Rectal smooth muscle tissue (tissue), 1 donor: ENCODE results near the gene FNIP2.

Source experiments
- H3K27ac ChIP-seq: one replicate; pipeline ENCODE4 v1.7.0; 2013; ENCODE audit warnings: low read depth, low read length, inconsistent platforms
- H3K27me3 ChIP-seq: one replicate; pipeline ENCODE4 v1.7.0; 2013; ENCODE audit warnings: low read length; ENCODE audit not compliant: control insufficient read depth, insufficient read depth
- H3K36me3 ChIP-seq: one replicate; pipeline ENCODE4 v1.7.0; 2013; ENCODE audit warnings: low read length; ENCODE audit not compliant: control insufficient read depth, insufficient read depth
- H3K4me1 ChIP-seq: one replicate; pipeline ENCODE4 v1.7.0; 2013; ENCODE audit warnings: low read length; ENCODE audit not compliant: control insufficient read depth, insufficient read depth
- H3K4me3 ChIP-seq: one replicate; pipeline ENCODE4 v1.7.0; 2013; ENCODE audit warnings: low read length
- H3K9ac ChIP-seq: one replicate; pipeline ENCODE4 v1.7.0; 2013; ENCODE audit warnings: low read length

The FNIP2 gene

GRCh38 chr4:158861281-158861680, 92.5 kb downstream of the FNIP2 start:
- Histone ChIP-seq H3K27me3 (no peaks in the 10 kb centered on the region), H3K4me3 (no peak overlapping the region), H3K4me1 (peaks cover 5% of the 10 kb centered on the region), H3K27ac (no peak overlapping the region), H3K36me3 (peaks cover 21% of the 10 kb centered on the region), H3K9ac (no peak overlapping the region)

GRCh38 chr4:158861766-158862165, 92.9 kb downstream of the FNIP2 start:
- peaks cover 21% of the 10 kb centered on the region for H3K36me3 ChIP-seq

GRCh38 chr4:158863296-158863695, 94.5 kb downstream of the FNIP2 start:
- Histone ChIP-seq H3K4me3 (no peak overlapping the region), H3K9ac (no peak overlapping the region), H3K27ac (no peak overlapping the region), H3K36me3 (peaks cover 21% of the 10 kb centered on the region), H3K4me1 (no peaks in the 10 kb centered on the region), H3K27me3 (no peaks in the 10 kb centered on the region)

More at GRCh38 chr4:158861766-158862165, 92.9 kb downstream of the FNIP2 start:
- no peak overlapping the region for H3K4me3 ChIP-seq
- H3K4me1 ChIP-seq, result peaks cover 5% of the 10 kb centered on the region
- H3K27me3 ChIP-seq, result no peaks in the 10 kb centered on the region
- H3K27ac ChIP-seq, result no peak overlapping the region
- no peak overlapping the region for H3K9ac ChIP-seq

GRCh38 chr4:158865520-158866177, 96.8 kb downstream of the FNIP2 start:
- peaks cover 31% of the 10 kb centered on the region for H3K36me3 ChIP-seq

GRCh38 chr4:158869001-158869400, 100.2 kb downstream of the FNIP2 start:
- Histone ChIP-seq H3K4me1 (no peaks in the 10 kb centered on the region), H3K9ac (no peak overlapping the region), H3K4me3 (no peak overlapping the region), H3K36me3 (peaks cover 14% of the 10 kb centered on the region), H3K27me3 (no peaks in the 10 kb centered on the region), H3K27ac (no peak overlapping the region)

More at GRCh38 chr4:158865520-158866177, 96.8 kb downstream of the FNIP2 start:
- Histone ChIP-seq H3K27ac (no peak overlapping the region), H3K9ac (no peak overlapping the region), H3K4me3 (no peak overlapping the region), H3K27me3 (no peaks in the 10 kb centered on the region), H3K4me1 (no peaks in the 10 kb centered on the region)

GRCh38 chr4:158869761-158870160, 100.9 kb downstream of the FNIP2 start:
- Histone ChIP-seq H3K9ac (no peak overlapping the region), H3K4me3 (no peak overlapping the region), H3K27me3 (no peaks in the 10 kb centered on the region), H3K27ac (no peak overlapping the region), H3K4me1 (no peaks in the 10 kb centered on the region), H3K36me3 (peaks cover 13% of the 10 kb centered on the region)

GRCh38 chr4:158870282-158870625, 101.4 kb downstream of the FNIP2 start:
- no peaks in the 10 kb centered on the region for H3K4me1 ChIP-seq
- H3K36me3 ChIP-seq, result peaks cover 13% of the 10 kb centered on the region
- H3K9ac ChIP-seq, result no peak overlapping the region
- H3K27me3 ChIP-seq, result no peaks in the 10 kb centered on the region
- no peak overlapping the region for H3K4me3 ChIP-seq
- H3K27ac ChIP-seq, result no peak overlapping the region

- Histone ChIP-seq H3K27ac (no peak overlapping the region), H3K9ac (no peak overlapping the region), H3K4me3 (no peak overlapping the region), H3K4me1 (no peaks in the 10 kb centered on the region), H3K36me3 (peaks cover 13% of the 10 kb centered on the region), H3K27me3 (no peaks in the 10 kb centered on the region)
Measured at GRCh38 chr4:158870626-158871334, 102.0 kb downstream of the FNIP2 start.

- Histone ChIP-seq H3K4me3 (no peak overlapping the region), H3K27me3 (no peaks in the 10 kb centered on the region), H3K4me1 (no peaks in the 10 kb centered on the region), H3K9ac (no peak overlapping the region), H3K36me3 (peaks cover 13% of the 10 kb centered on the region), H3K27ac (no peak overlapping the region)
Measured at GRCh38 chr4:158871335-158871724, 102.5 kb downstream of the FNIP2 start.

GRCh38 chr4:158873795-158874401, 105.1 kb downstream of the FNIP2 start:
- Histone ChIP-seq H3K27me3 (no peaks in the 10 kb centered on the region), H3K36me3 (peaks cover 17% of the 10 kb centered on the region), H3K4me1 (no peaks in the 10 kb centered on the region), H3K27ac (no peak overlapping the region), H3K4me3 (no peak overlapping the region), H3K9ac (no peak overlapping the region)

GRCh38 chr4:158875026-158875425, 106.2 kb downstream of the FNIP2 start:
- Histone ChIP-seq H3K27ac (no peak overlapping the region), H3K27me3 (no peaks in the 10 kb centered on the region), H3K36me3 (peaks cover 16% of the 10 kb centered on the region), H3K4me3 (no peak overlapping the region), H3K9ac (no peak overlapping the region), H3K4me1 (no peaks in the 10 kb centered on the region)

GRCh38 chr4:158875455-158875854, 106.6 kb downstream of the FNIP2 start:
- Histone ChIP-seq H3K4me3 (no peak overlapping the region), H3K4me1 (no peaks in the 10 kb centered on the region), H3K36me3 (peaks cover 13% of the 10 kb centered on the region), H3K27ac (no peak overlapping the region), H3K27me3 (no peaks in the 10 kb centered on the region), H3K9ac (no peak overlapping the region)
